OCI-LY7 (cell line): ENCODE results near the gene CBFA2T3. TPM values are rescaled to one million over a fixed set of nuclear protein-coding genes. Genes with fewer than 3 reads are reported as not detected.

Experiments
- BruUV-seq: library from RNA; stranded (reverse); fragments of 400-500 nt; replicated peaks from 2 replicates; lab custom pipeline; 2021; lab: Mats Ljungman, UMichigan
- CTCF ChIA-PET: fragments of 300-600 bp; sonication (Branson Sonifier 250); formaldehyde crosslinking; loops from one replicate; lab custom pipeline; 2022; ENCODE audit warnings: antibody characterized with exemption; ENCODE audit not compliant: unreplicated experiment; lab: Charles Lee
- POLR2A ChIA-PET: fragments of 300-600 bp; sonication (Branson Sonifier 250); formaldehyde crosslinking; loops from one replicate; lab custom pipeline; 2022; ENCODE audit warnings: antibody characterized with exemption; lab: Charles Lee
- DNase-seq: peaks from one replicate; pipeline ENCODE4 v3.0.0-alpha.2; 2015; ENCODE audit warnings: low spot score
- H2AFZ ChIP-seq: fragments of 200-600 bp; sonication (generic), shearing (Covaris generic); 2 replicates; pipeline ENCODE4 v1.6.1; 2014; ENCODE audit warnings: mild to moderate bottlenecking, antibody characterized with exemption, low read length, moderate library complexity
- H3K27ac ChIP-seq: fragments of 200-600 bp; sonication (generic); 2 replicates; pipeline ENCODE4 v1.5.1; 2014; ENCODE audit warnings: mixed run types, low read depth, mild to moderate bottlenecking, moderate library complexity, low read length, inconsistent platforms; ENCODE audit not compliant: poor library complexity, severe bottlenecking
- H3K36me3 ChIP-seq: fragments of 200-600 bp; sonication (generic); 2 replicates; pipeline ENCODE4 v1.6.1; 2014; ENCODE audit warnings: mild to moderate bottlenecking, antibody characterized with exemption, low read length, moderate library complexity, mixed read lengths; ENCODE audit not compliant: insufficient read depth
- H3K4me1 ChIP-seq: fragments of 200-600 bp; sonication (generic); 2 replicates; pipeline ENCODE4 v1.5.1; 2014; ENCODE audit warnings: mild to moderate bottlenecking, low read length; ENCODE audit not compliant: insufficient read depth, poor library complexity, severe bottlenecking
- H3K4me2 ChIP-seq: fragments of 200-600 bp; sonication (generic); 2 replicates; pipeline ENCODE4 v1.6.1; 2014; ENCODE audit warnings: mild to moderate bottlenecking, low read length
- H3K4me3 ChIP-seq: fragments of 200-600 bp; sonication (generic); 2 replicates; pipeline ENCODE4 v1.5.1; 2014; ENCODE audit warnings: mild to moderate bottlenecking, low read depth, low read length; ENCODE audit not compliant: poor library complexity, severe bottlenecking
- H3K79me2 ChIP-seq: fragments of 200-600 bp; sonication (generic); 2 replicates; pipeline ENCODE4 v1.6.1; 2016; ENCODE audit warnings: low read depth, mild to moderate bottlenecking, low read length, moderate library complexity, mixed read lengths; ENCODE audit not compliant: insufficient read depth
- H3K9me2 ChIP-seq: fragments of 200-600 bp; sonication (generic); 2 replicates; pipeline ENCODE4 v1.6.1; 2016; ENCODE audit warnings: mild to moderate bottlenecking, low read length, mixed read lengths; ENCODE audit not compliant: insufficient read depth
- H3K9me3 ChIP-seq: fragments of 200-600 bp; sonication (generic); 2 replicates; pipeline ENCODE4 v1.6.1; 2014; ENCODE audit warnings: mild to moderate bottlenecking, mixed run types, low read length, mixed read lengths
- H4K20me1 ChIP-seq: fragments of 200-600 bp; sonication (generic); 2 replicates; pipeline ENCODE4 v1.6.1; 2014; ENCODE audit warnings: mild to moderate bottlenecking, antibody characterized with exemption, low read length, moderate library complexity, mixed read lengths; ENCODE audit not compliant: insufficient read depth
- CTCF ChIP-seq: fragments of 200-600 bp; sonication (generic); conservative IDR thresholded peaks from 2 replicates; pipeline ENCODE4 v1.5.1; 2014; ENCODE audit warnings: mild to moderate bottlenecking, antibody characterized with exemption, low read length, moderate library complexity, mixed read lengths
- EZH2phosphoT487 ChIP-seq: fragments of 200-600 bp; sonication (generic); IDR thresholded peaks from 2 replicates; pipeline ENCODE4 v1.6.1; 2018; ENCODE audit warnings: low read depth, borderline replicate concordance, mild to moderate bottlenecking, mixed run types, antibody characterized with exemption, low read length, moderate library complexity, mixed read lengths
- intact Hi-C: fragments of 100-400 bp; cut with micrococcal nuclease; formaldehyde crosslinking; loops from one replicate; pipeline ENCODE4 v1.10.0; 2022; ENCODE audit not compliant: unreplicated experiment
- total RNA-seq, 2 experiments: library from RNA; depleted of rRNA in 1 of 2; stranded (reverse); fragments of >200 nt in 1 of 2; shearing (Covaris generic) in 1 of 2; gene quantifications; 2 replicates each; pipeline ENCODE4 v1.2.3, GENCODE V29; 2014 to 2022

Gene CBFA2T3
- total RNA-seq, 2 experiments from 2014 or later, result 1.1 to 48.0 TPM

DNA sequence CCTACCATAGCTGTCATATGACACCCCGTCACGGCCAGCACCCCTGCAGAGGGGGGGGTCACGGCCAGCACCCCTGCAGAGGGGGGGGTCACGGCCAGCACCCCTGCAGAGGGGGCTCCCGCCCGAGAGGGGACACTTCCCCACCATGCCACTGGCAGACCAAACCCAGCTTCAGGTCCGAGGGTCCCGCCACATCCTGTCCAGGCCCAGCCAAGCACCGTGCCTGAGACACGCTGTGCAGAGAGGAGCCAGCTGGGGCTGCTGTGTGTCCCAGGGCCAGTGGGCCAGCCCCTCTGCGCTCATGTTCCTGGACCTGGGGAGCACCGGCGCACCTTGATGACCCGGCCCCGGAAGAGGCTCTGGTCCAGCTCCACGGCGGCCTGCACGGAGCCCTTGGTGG is 112.5 kb downstream of the CBFA2T3 start:
- BruUV-seq, result no TSS peak
- DNase-seq, result no peak
- Histone ChIP-seq H3K4me3 (no peak overlapping the region), H3K9me2 (no peaks in the 10 kb centered on the region), H3K4me1 (peaks cover 4% of the 10 kb centered on the region), H2AFZ (no peak overlapping the region), H4K20me1 (no peaks in the 10 kb centered on the region), H3K9me3 (no peaks in the 10 kb centered on the region), H3K36me3 (peaks cover 15% of the 10 kb centered on the region), H3K79me2 (no peaks in the 10 kb centered on the region), H3K4me2 (no peak overlapping the region), H3K27ac (no peak overlapping the region)
- CTCF ChIA-PET, result interaction anchor here (0.6 to 0.7 kb wide), 2 partner anchors 302 to 307 kb away, joined by 3 to 5 read pairs; partner anchors contain the start of gene CDH15
- POLR2A ChIA-PET, result no interaction called here
- TF ChIP-seq EZH2phosphoT487, result no peak
- TF ChIP-seq CTCF, result no peak
- intact Hi-C loops, result no loop called here

GRCh38 chr16:88864099-88864498 is 112.9 kb downstream of the CBFA2T3 start:
- Histone ChIP-seq H3K9me2 (no peaks in the 10 kb centered on the region), H3K4me3 (no peak overlapping the region), H3K9me3 (no peaks in the 10 kb centered on the region), H3K27ac (no peak overlapping the region), H3K4me1 (peaks cover 4% of the 10 kb centered on the region), H3K4me2 (no peak overlapping the region), H3K36me3 (peaks cover 19% of the 10 kb centered on the region), H3K79me2 (no peaks in the 10 kb centered on the region), H2AFZ (no peak overlapping the region), H4K20me1 (no peaks in the 10 kb centered on the region)
- TF ChIP-seq EZH2phosphoT487, result no peak
- no peak for TF ChIP-seq CTCF
- BruUV-seq, result no TSS peak
- CTCF ChIA-PET, result interaction anchor here (0.7 kb wide), 1 partner anchor 303 kb away, joined by 5 read pairs; no protein-coding TSS in a partner anchor
- POLR2A ChIA-PET, result no interaction called here
- no peak for DNase-seq
- intact Hi-C loops, result no loop called here

- intact Hi-C loops, result no loop called here
- POLR2A ChIA-PET, result no interaction called here
- CTCF ChIA-PET, result no interaction called here
Measured at GRCh38 chr16:88863426-88863825, 113.6 kb downstream of the CBFA2T3 start.

More at GRCh38 chr16:88863426-88863825, 113.6 kb downstream of the CBFA2T3 start:
- H3K27ac ChIP-seq, result no peak overlapping the region
- no peak overlapping the region for H3K4me3 ChIP-seq
- no peak for TF ChIP-seq EZH2phosphoT487
- no peak for TF ChIP-seq CTCF
- H3K9me2 ChIP-seq, result no peaks in the 10 kb centered on the region
- no peak overlapping the region for H2AFZ ChIP-seq
- no TSS peak for BruUV-seq
- H3K36me3 ChIP-seq, result peaks cover 23% of the 10 kb centered on the region
- no peak overlapping the region for H3K4me2 ChIP-seq
- no peaks in the 10 kb centered on the region for H4K20me1 ChIP-seq
- no peak for DNase-seq
- H3K9me3 ChIP-seq, result no peaks in the 10 kb centered on the region
- no peaks in the 10 kb centered on the region for H3K79me2 ChIP-seq
- peaks cover 4% of the 10 kb centered on the region for H3K4me1 ChIP-seq
